ENCODE results near the gene COX4I1.
A peak's percentile ranks its signal among the peaks of the same experiment; 100 is the strongest.
"Not testable (repeated sequence)": the region's sequence is repeated elsewhere in the genome, so short reads cannot be mapped to it uniquely, and the experiment has no call there.

The COX4I1 gene

GRCh38 chr16:85806539-85806938 lies 7.0 kb downstream of the COX4I1 start:
- H3K27ac Mint-ChIP-seq = no peak overlapping the region
- no peak overlapping the region for H3K4me3 Mint-ChIP-seq
- peaks cover 25% of the 10 kb centered on the region for H3K4me1 Mint-ChIP-seq
- no peak for DNase-seq
- ATAC-seq = no peak
- H3K27me3 Mint-ChIP-seq = peaks cover 13% of the 10 kb centered on the region
- H3K9me3 Mint-ChIP-seq = no peaks in the 10 kb centered on the region

DNA sequence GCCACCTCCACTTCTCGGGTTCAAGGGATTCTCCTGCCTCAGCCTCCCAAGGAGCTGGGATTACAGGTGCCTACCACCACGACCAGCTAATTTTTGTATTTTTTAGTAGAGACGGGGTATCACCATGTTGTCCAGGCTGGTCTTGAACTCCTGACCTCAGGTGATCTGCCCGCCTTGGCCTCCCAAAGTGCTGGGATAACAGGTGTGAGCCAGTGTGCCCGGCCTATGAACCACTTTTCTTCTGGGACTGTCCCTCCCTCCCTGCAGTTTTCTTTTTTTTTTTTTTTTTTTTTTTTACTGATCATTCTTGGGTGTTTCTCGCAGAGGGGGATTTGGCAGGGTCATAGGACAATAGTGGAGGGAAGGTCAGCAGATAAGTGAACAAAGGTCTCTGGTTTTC lies 7.8 kb downstream of the COX4I1 start:
- not testable (repeated sequence) for H3K27ac Mint-ChIP-seq, H3K4me3 Mint-ChIP-seq, H3K9me3 Mint-ChIP-seq, ATAC-seq, DNase-seq
- Mint-ChIP-seq H3K4me1 (peaks cover 17% of the 10 kb centered on the region), H3K27me3 (peaks cover 21% of the 10 kb centered on the region)

DNA sequence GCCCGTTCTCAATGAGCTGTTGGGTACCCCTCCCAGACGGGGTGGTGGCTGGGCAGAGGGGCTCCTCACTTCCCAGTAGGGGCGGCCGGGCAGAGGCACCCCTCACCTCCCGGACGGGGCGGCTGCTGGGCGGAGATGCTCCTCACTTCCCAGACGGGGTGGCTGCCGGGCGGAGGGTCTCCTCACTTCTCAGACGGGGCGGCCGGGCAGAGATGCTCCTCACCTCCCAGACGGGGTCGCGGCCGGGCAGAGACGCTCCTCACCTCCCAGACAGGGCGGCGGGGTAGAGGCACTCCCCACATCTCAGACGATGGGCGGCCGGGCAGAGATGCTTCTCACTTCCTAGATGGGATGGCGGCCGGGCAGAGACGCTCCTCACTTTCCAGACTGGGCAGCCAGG lies 8.6 kb downstream of the COX4I1 start:
- Mint-ChIP-seq H3K4me1 (peaks cover 12% of the 10 kb centered on the region), H3K27me3 (peaks cover 29% of the 10 kb centered on the region)
- ATAC-seq, H3K4me3 Mint-ChIP-seq, H3K27ac Mint-ChIP-seq, H3K9me3 Mint-ChIP-seq, DNase-seq: not testable (repeated sequence)

DNA sequence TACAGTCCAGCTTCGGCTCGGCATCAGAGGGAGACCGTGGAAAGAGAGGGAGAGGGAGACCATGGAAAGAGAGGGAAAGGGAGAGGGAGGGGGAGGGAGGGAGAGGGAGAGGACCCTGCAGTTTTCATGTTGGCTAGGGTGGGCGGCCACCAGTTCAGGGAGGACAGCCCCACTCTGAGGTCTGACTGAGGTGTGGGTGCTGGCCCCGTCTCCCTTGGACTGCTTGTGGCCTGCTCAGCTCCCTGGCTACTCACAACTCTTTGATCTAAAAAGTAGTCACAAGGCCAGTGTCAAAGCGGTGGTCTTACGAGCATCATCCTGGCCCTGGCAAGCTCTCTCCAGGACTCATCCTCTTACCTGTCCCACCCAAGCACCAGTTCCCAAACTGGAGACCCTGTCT lies 9.4 kb downstream of the COX4I1 start:
- H3K27ac Mint-ChIP-seq = no peak overlapping the region
- peak; percentile 39 for ATAC-seq
- H3K27me3 Mint-ChIP-seq = peaks cover 37% of the 10 kb centered on the region

DNA sequence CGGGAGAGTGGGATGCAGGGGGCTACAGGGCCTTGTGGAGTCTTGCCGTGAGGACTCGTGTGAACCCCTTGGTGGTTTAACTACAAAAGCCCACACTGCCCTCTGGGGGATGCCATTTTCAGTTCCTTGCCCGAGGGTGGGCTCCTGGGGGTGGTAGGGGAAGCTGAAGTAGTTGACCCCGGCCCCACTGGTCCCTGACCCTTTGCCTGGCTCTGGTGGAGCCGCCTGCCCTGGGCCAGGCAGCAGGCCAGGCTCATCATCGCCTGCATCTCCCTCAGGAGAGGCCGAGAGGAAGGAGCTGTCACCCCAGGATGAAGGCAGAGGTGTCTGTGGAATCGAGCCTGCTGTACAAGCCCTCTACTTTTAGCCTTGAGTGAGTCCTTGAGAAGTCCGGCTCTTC lies 10.2 kb downstream of the COX4I1 start:
- Mint-ChIP-seq H3K27me3 (peaks cover 44% of the 10 kb centered on the region), H3K9me3 (no peaks in the 10 kb centered on the region), H3K4me3 (no peak overlapping the region), H3K4me1 (peaks cover 4% of the 10 kb centered on the region), H3K27ac (no peak overlapping the region)
- ATAC-seq (no peak), DNase-seq (no peak)

More for the DNA sequence above, 9.4 kb downstream of the COX4I1 start:
- H3K4me3 Mint-ChIP-seq = no peak overlapping the region
- H3K4me1 Mint-ChIP-seq = peaks cover 4% of the 10 kb centered on the region
- no peaks in the 10 kb centered on the region for H3K9me3 Mint-ChIP-seq
- no peak for DNase-seq

- Mint-ChIP-seq H3K27ac (no peak overlapping the region), H3K4me3 (no peak overlapping the region)
- ATAC-seq = peak; percentile 37
Observed at GRCh38 chr16:85810097-85810741, 10.7 kb downstream of the COX4I1 start.

DNA sequence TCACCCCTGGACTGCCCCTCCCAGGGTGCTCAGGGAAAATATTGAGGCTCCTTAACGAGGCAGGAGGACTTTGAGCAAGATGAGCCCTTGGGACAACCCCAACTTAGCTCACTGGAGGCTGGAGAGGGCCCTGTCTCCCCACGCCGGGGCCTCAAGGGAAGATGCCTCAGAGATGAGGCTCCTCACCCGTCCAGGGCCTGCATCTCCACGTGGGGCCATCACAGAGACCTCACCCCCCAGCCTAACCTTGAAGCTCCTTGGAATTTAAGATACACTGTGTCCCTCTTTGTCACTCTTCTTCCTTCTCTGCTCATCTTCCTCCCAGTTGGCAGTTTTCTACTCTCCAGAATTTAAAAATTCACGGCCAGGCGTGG lies 11.2 kb downstream of the COX4I1 start:
- no peak for DNase-seq
- Mint-ChIP-seq H3K4me1 (peaks cover under 1% of the 10 kb centered on the region), H3K27ac (no peak overlapping the region), H3K27me3 (peaks cover 47% of the 10 kb centered on the region), H3K9me3 (no peaks in the 10 kb centered on the region), H3K4me3 (no peak overlapping the region)
- peak; percentile 31 for ATAC-seq

More at GRCh38 chr16:85810097-85810741, 10.7 kb downstream of the COX4I1 start:
- H3K9me3 Mint-ChIP-seq = no peaks in the 10 kb centered on the region
- H3K27me3 Mint-ChIP-seq = peaks cover 47% of the 10 kb centered on the region
- H3K4me1 Mint-ChIP-seq = peaks cover 4% of the 10 kb centered on the region
- no peak for DNase-seq

- H3K4me3 Mint-ChIP-seq = no peak overlapping the region
- peaks cover 47% of the 10 kb centered on the region for H3K27me3 Mint-ChIP-seq
- no peak for ATAC-seq
- no peaks in the 10 kb centered on the region for H3K4me1 Mint-ChIP-seq
- H3K9me3 Mint-ChIP-seq = no peaks in the 10 kb centered on the region
- no peak overlapping the region for H3K27ac Mint-ChIP-seq
- no peak for DNase-seq
Observed at GRCh38 chr16:85812031-85812807, 12.7 kb downstream of the COX4I1 start.

DNA sequence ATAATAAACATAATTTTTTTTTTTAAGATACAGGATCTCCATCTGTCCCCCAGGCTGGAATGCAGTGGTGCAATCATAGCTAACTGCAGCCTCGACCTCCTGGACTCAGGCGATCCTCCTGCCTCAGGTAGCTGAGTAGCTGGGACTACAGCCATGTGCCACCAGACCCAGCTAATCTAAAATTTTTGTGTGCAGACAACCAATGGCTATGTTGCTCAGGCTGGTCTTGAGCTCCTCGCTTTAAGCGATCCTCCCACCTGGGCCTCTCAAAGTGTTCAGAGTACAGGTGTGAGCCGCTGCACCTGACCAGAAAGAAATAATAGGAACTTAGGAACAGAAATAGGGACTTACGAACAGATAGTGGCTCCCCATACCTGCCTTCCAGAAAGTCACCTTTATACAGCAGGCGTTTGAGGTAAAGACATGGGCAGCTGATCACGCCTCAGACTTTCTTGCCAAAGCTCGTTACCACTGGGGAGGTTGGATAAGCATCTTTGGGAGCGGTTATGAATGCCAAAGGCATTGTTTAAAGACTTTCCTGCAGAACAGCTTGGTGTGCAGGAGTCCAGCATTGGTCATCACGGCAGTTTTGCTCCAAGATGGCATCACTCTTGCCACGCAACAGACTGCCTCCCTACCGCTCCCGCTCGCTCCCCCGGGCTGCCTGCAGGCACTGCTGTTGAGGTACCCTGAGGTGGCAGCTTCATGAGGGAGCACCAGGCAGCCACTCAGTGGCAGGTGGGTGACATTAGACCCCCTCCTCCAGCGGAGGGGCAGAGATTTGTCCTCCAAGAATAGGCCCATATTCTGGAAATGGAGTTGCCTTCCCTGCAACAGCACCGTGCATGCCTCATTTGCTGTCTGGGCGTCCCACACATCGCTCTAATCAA lies 13.6 kb downstream of the COX4I1 start:
- H3K4me3 Mint-ChIP-seq = no peak overlapping the region
- DNase-seq = no peak
- H3K27me3 Mint-ChIP-seq = peaks cover 47% of the 10 kb centered on the region
- H3K9me3 Mint-ChIP-seq = no peaks in the 10 kb centered on the region
- H3K4me1 Mint-ChIP-seq = no peaks in the 10 kb centered on the region
- no peak for ATAC-seq
- H3K27ac Mint-ChIP-seq = no peak overlapping the region

GRCh38 chr16:85816159-85816558 lies 16.7 kb downstream of the COX4I1 start:
- H3K27me3 Mint-ChIP-seq = peaks cover 47% of the 10 kb centered on the region
- no peak overlapping the region for H3K4me3 Mint-ChIP-seq
- ATAC-seq = no peak
- H3K27ac Mint-ChIP-seq = no peak overlapping the region
- H3K4me1 Mint-ChIP-seq = peaks cover 9% of the 10 kb centered on the region
- no peaks in the 10 kb centered on the region for H3K9me3 Mint-ChIP-seq
- no peak for DNase-seq

DNA sequence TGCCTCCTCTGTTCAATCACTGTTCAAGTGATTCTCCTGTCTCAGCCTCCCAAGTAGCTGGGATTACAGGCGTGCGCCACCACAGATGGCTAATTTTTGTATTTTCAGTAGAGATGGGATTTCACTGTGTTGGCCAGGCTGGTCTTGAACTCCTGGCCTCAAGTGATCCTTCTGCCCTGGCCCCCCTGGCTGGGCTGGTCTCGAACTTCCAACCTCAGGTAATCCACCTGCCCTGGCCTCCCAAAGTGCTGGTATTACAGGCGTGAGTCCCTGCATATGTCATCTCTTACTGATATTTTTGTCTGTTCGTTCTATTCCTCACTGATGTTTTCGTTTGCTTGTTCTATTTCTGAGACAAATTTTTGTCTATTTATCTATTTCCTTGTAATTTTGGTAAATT lies 17.7 kb downstream of the COX4I1 start:
- DNase-seq, ATAC-seq, H3K9me3 Mint-ChIP-seq, H3K27ac Mint-ChIP-seq, H3K4me3 Mint-ChIP-seq: not testable (repeated sequence)
- Mint-ChIP-seq H3K27me3 (peaks cover 37% of the 10 kb centered on the region), H3K4me1 (peaks cover 18% of the 10 kb centered on the region)

DNA sequence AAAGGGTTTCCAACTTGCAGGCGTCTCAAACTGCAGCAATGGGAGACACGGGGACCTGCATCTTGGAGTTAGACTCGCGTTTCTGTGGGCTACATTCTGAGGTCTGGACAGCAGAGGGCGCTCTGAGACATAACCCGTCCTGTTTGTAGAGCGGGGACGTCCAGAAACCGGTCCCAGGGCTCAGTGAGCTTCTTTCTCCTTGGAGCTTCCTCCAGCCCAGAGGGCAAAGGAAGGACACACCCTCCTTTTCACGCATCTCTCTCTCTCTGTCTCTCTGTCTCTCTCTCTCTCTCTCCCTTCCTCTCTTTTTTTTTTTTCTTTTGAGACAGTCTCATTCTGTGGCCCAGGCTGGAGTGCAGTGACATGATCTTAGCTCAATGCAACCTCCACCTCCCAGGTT lies 19.8 kb downstream of the COX4I1 start:
- peaks cover 16% of the 10 kb centered on the region for H3K27me3 Mint-ChIP-seq
- ATAC-seq (peak; percentile 78), DNase-seq (peak; percentile 81 to 82)
- peaks cover 18% of the 10 kb centered on the region for H3K4me1 Mint-ChIP-seq
- H3K4me3 Mint-ChIP-seq = no peak overlapping the region
- H3K27ac Mint-ChIP-seq = no peak overlapping the region
- H3K9me3 Mint-ChIP-seq = no peaks in the 10 kb centered on the region

GRCh38 chr16:85819771-85820170 lies 20.3 kb downstream of the COX4I1 start:
- Mint-ChIP-seq H3K27me3 (peaks cover 11% of the 10 kb centered on the region), H3K9me3 (no peaks in the 10 kb centered on the region), H3K27ac (no peak overlapping the region), H3K4me3 (no peak overlapping the region), H3K4me1 (peaks cover 18% of the 10 kb centered on the region)
- no peak for DNase-seq
- no peak for ATAC-seq

DNA sequence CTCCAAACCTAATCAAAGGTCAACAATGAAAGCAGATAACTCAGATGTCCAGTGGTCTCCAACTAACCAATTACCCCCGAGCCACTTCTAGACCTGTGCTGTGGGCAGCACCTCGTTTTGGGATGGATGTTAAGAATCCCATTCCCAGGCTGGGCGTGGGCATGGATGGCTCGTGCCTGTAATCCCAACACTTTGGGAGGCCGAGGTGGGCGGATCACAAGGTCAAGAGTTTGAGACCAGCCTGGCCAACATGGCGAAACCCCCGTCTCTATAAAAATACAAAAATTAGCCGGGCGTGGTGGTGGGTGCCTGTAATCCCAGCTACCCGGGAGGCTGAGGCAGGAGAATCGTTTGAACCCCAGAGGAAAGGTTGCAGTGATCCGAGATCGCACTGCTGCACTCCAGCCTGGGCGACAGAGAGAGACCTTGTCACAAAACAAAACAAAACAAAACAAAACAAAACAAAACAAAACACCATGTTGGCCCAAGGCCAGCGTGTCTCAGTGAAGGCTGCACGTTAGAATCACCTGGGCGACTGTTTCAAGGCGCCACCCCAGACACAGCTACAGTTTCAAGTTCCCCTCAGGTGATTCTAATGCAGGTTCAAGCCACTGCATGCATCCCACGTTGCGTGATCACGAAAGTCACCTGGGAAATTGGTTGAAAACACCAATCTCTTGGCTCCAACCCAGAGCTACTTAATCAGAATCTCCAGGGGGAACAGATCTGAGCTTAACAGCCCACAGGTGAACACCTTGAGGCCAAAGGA lies 21.3 kb downstream of the COX4I1 start:
- Mint-ChIP-seq H3K27me3 (peaks cover 9% of the 10 kb centered on the region), H3K9me3 (no peaks in the 10 kb centered on the region), H3K4me1 (peaks cover 18% of the 10 kb centered on the region), H3K4me3 (no peak overlapping the region), H3K27ac (no peak overlapping the region)
- peak in 1 of 2 donors; percentile 21 for DNase-seq
- ATAC-seq = peak; percentile 13

Data from stimulated activated naive CD8-positive, alpha-beta T cell treated with anti-CD3 and anti-CD28 coated beads, Interleukin-15, amount 100 ng/mL, for 72 hours (primary cell).